OCI-LY1 (cell line): Measurements from ENCODE around the gene CSNK1E.
A peak's percentile ranks its signal among the peaks of the same experiment; 100 is the strongest.

Source experiments
- H2AFZ ChIP-seq: fragments of 200-600 bp; sonication (generic), shearing (Covaris generic); 2 replicates; pipeline ENCODE4 v1.6.0; 2014; ENCODE audit warnings: antibody characterized with exemption, mild to moderate bottlenecking, low read length
- H3F3A ChIP-seq: fragments of 200-600 bp; sonication (generic), shearing (Covaris generic); 2 replicates; pipeline ENCODE4 v1.6.0; 2014; ENCODE audit warnings: mild to moderate bottlenecking, antibody characterized with exemption, low read length, moderate library complexity; ENCODE audit not compliant: insufficient read depth
- H3K27ac ChIP-seq: fragments of 200-600 bp; sonication (generic); 2 replicates; pipeline ENCODE4 v1.5.1; 2014; ENCODE audit warnings: low read length, mixed run types, mild to moderate bottlenecking, low read depth; ENCODE audit not compliant: poor library complexity, severe bottlenecking
- H3K27me3 ChIP-seq: fragments of 200-600 bp; sonication (generic); 2 replicates; pipeline ENCODE4 v1.6.0; 2014; ENCODE audit warnings: antibody characterized with exemption, mild to moderate bottlenecking, low read length, moderate library complexity; ENCODE audit not compliant: insufficient read depth
- H3K36me3 ChIP-seq: fragments of 200-600 bp; sonication (generic); 2 replicates; pipeline ENCODE4 v1.6.1; 2014; ENCODE audit warnings: mild to moderate bottlenecking, antibody characterized with exemption, low read length, moderate library complexity, mixed read lengths; ENCODE audit not compliant: insufficient read depth
- H3K4me1 ChIP-seq: fragments of 200-600 bp; sonication (generic); 2 replicates; pipeline ENCODE4 v1.5.1; 2014; ENCODE audit warnings: mild to moderate bottlenecking, low read length, moderate library complexity; ENCODE audit not compliant: insufficient read depth, severe bottlenecking
- H3K4me2 ChIP-seq: fragments of 200-600 bp; sonication (generic), shearing (Covaris generic); 2 replicates; pipeline ENCODE4 v1.6.1; 2014; ENCODE audit warnings: low read length
- H3K4me3 ChIP-seq: fragments of 200-600 bp; sonication (generic); 2 replicates; pipeline ENCODE4 v1.5.1; 2014; ENCODE audit warnings: low read length, low read depth, mild to moderate bottlenecking, mixed read lengths; ENCODE audit not compliant: poor library complexity, severe bottlenecking
- H3K79me2 ChIP-seq: fragments of 200-600 bp; shearing (Covaris generic); 2 replicates; pipeline ENCODE4 v1.6.1; 2016; ENCODE audit warnings: mixed run types, low read length, mixed read lengths; ENCODE audit not compliant: insufficient read depth
- H3K9ac ChIP-seq: fragments of 200-600 bp; sonication (generic), shearing (Covaris generic); 2 replicates; pipeline ENCODE4 v1.6.1; 2014; ENCODE audit warnings: mild to moderate bottlenecking, low read length, mixed read lengths
- H3K9me2 ChIP-seq: fragments of 200-600 bp; sonication (generic), shearing (Covaris generic); 2 replicates; pipeline ENCODE4 v1.6.1; 2014; ENCODE audit warnings: low read depth, mild to moderate bottlenecking, low read length, mixed read lengths
- H3K9me3 ChIP-seq: fragments of 200-600 bp; shearing (Covaris generic); 2 replicates; pipeline ENCODE4 v1.6.1; 2014; ENCODE audit warnings: low read length, mixed read lengths
- H4K20me1 ChIP-seq: fragments of 200-600 bp; sonication (generic), shearing (Covaris generic); 2 replicates; pipeline ENCODE4 v1.6.0; 2016; ENCODE audit warnings: mild to moderate bottlenecking, low read length; ENCODE audit not compliant: insufficient read depth
- CTCF ChIP-seq: fragments of 200-600 bp; sonication (generic), shearing (Covaris generic); IDR thresholded peaks from 2 replicates; pipeline ENCODE4 v1.5.1; 2017; ENCODE audit warnings: mild to moderate bottlenecking, antibody characterized with exemption, low read length, moderate library complexity, mixed read lengths
- EZH2 ChIP-seq: fragments of 200-600 bp; sonication (generic), shearing (Covaris generic); IDR thresholded peaks from 2 replicates; pipeline ENCODE4 v1.8.0; 2017; ENCODE audit warnings: borderline replicate concordance, mixed run types, mild to moderate bottlenecking, antibody characterized with exemption, low read length, moderate library complexity, mixed read lengths

Gene CSNK1E

GRCh38 chr22:38320605-38321402, 3.6 kb upstream of the CSNK1E start:
- H3K27ac ChIP-seq: no peak overlapping the region
- H3K9ac ChIP-seq: no peak overlapping the region
- H3K9me2 ChIP-seq: no peaks in the 10 kb centered on the region
- H3K4me1 ChIP-seq: peaks cover 19% of the 10 kb centered on the region
- TF ChIP-seq CTCF (no peak), EZH2 (no peak)
- H3K4me3 ChIP-seq: no peak overlapping the region
- H2AFZ ChIP-seq: no peak overlapping the region
- H3F3A ChIP-seq: no peaks in the 10 kb centered on the region
- 0 out of 2 replicates have a peak, but pooled peaks cover 6% of the 10 kb centered on the region for H3K27me3 ChIP-seq
- H3K79me2 ChIP-seq: no peaks in the 10 kb centered on the region
- H3K4me2 ChIP-seq: no peak overlapping the region
- H3K36me3 ChIP-seq: no peaks in the 10 kb centered on the region
- H3K9me3 ChIP-seq: no peaks in the 10 kb centered on the region
- H4K20me1 ChIP-seq: no peaks in the 10 kb centered on the region

- Histone ChIP-seq H3K9me2 (no peaks in the 10 kb centered on the region), H3F3A (no peaks in the 10 kb centered on the region), H3K9ac (no peak overlapping the region), H3K4me3 (no peak overlapping the region), H2AFZ (no peak overlapping the region), H3K36me3 (no peaks in the 10 kb centered on the region), H3K27me3 (0 out of 2 replicates have a peak, but pooled peaks cover 12% of the 10 kb centered on the region), H3K9me3 (no peaks in the 10 kb centered on the region), H4K20me1 (no peaks in the 10 kb centered on the region), H3K4me2 (no peak overlapping the region), H3K4me1 (peaks cover 35% of the 10 kb centered on the region), H3K79me2 (no peaks in the 10 kb centered on the region), H3K27ac (no peak overlapping the region)
- no peak for TF ChIP-seq EZH2
- TF ChIP-seq CTCF: no peak
Observed at GRCh38 chr22:38318792-38319773, 1.9 kb upstream of the CSNK1E start.

GRCh38 chr22:38317995-38318715, 922 bp upstream of the CSNK1E start:
- Histone ChIP-seq H3K27me3 (peaks cover 12% of the 10 kb centered on the region; the same call in 1 of the 2 replicates), H3K4me3 (peak overlapping the region; percentile 65), H3K79me2 (no peaks in the 10 kb centered on the region), H3K4me1 (peaks cover 35% of the 10 kb centered on the region), H2AFZ (no peak overlapping the region), H4K20me1 (no peaks in the 10 kb centered on the region), H3K9ac (peak overlapping the region; percentile 53; the same call in 1 of the 2 replicates), H3K4me2 (peak overlapping the region; percentile 80; the same call in 1 of the 2 replicates), H3K9me2 (no peaks in the 10 kb centered on the region), H3F3A (no peaks in the 10 kb centered on the region), H3K27ac (no peak overlapping the region), H3K9me3 (no peaks in the 10 kb centered on the region), H3K36me3 (no peaks in the 10 kb centered on the region)
- TF ChIP-seq CTCF (no peak), EZH2 (no peak)
